A673 (cell line): ENCODE results near the gene LDHAL6A. TPM values are rescaled to one million over a fixed set of nuclear protein-coding genes. Genes with fewer than 3 reads are reported as not detected.

Source experiments
- BruUV-seq: library from RNA; stranded (reverse); fragments of 400-500 nt; replicated peaks from 2 replicates; lab custom pipeline; 2021; lab: Mats Ljungman, UMichigan
- CTCF ChIA-PET: fragments of 300-600 bp; sonication (Branson Sonifier 250); formaldehyde crosslinking; loops from one replicate; lab custom pipeline; 2022; ENCODE audit warnings: antibody characterized with exemption; lab: Charles Lee
- POLR2A ChIA-PET: fragments of 300-600 bp; sonication (Branson Sonifier 250); formaldehyde crosslinking; loops from one replicate; lab custom pipeline; 2022; ENCODE audit warnings: antibody characterized with exemption; ENCODE audit not compliant: low non-redundant PET; lab: Charles Lee
- DNase-seq: peaks from one replicate; pipeline ENCODE4 v3.0.0-alpha.2; 2015; ENCODE audit warnings: low spot score
- H3K27ac ChIP-seq: fragments of 200-600 bp; sonication (generic); 2 replicates; pipeline ENCODE4 v1.5.1; 2016; ENCODE audit warnings: mixed run types, low read depth, mild to moderate bottlenecking, mixed read lengths, antibody characterized with exemption, low read length; ENCODE audit not compliant: poor library complexity, severe bottlenecking
- H3K27me3 ChIP-seq: fragments of 200-600 bp; sonication (generic); replicated peaks from 2 replicates; pipeline ENCODE4 v1.6.1; 2017; ENCODE audit warnings: mixed run types, low read depth, mild to moderate bottlenecking, mixed read lengths, antibody characterized with exemption, low read length; ENCODE audit not compliant: insufficient read depth, poor library complexity
- H3K36me3 ChIP-seq: fragments of 200-600 bp; sonication (generic); 2 replicates; pipeline ENCODE4 v1.6.1; 2016; ENCODE audit warnings: mixed run types, mild to moderate bottlenecking, mixed read lengths, antibody characterized with exemption, low read length; ENCODE audit not compliant: insufficient read depth, poor library complexity, severe bottlenecking
- H3K4me1 ChIP-seq: fragments of 200-600 bp; sonication (generic); 2 replicates; pipeline ENCODE4 v1.6.1; 2017; ENCODE audit warnings: mixed run types, mild to moderate bottlenecking, mixed read lengths, antibody characterized with exemption, low read length; ENCODE audit not compliant: insufficient read depth, poor library complexity, severe bottlenecking
- H3K4me3 ChIP-seq: fragments of 200-600 bp; sonication (generic); 2 replicates; pipeline ENCODE4 v1.5.1; 2016; ENCODE audit warnings: low read depth, mixed run types, mild to moderate bottlenecking, mixed read lengths, low read length; ENCODE audit not compliant: poor library complexity, severe bottlenecking
- H3K9me3 ChIP-seq: fragments of 200-600 bp; sonication (generic); 2 replicates; pipeline ENCODE4 v1.6.1; 2016; ENCODE audit warnings: mixed run types, low read depth, mild to moderate bottlenecking, mixed read lengths, antibody characterized with exemption, low read length; ENCODE audit not compliant: poor library complexity, severe bottlenecking
- CTCF ChIP-seq: fragments of 300-800, 200-600 bp; sonication (generic); conservative IDR thresholded peaks from 2 replicates; pipeline ENCODE4 v1.5.1; 2017; ENCODE audit warnings: low read depth, mild to moderate bottlenecking, antibody characterized with exemption, low read length, moderate library complexity, mixed read lengths
- EZH2 ChIP-seq: fragments of 200-600 bp; sonication (generic); IDR thresholded peaks from 2 replicates; pipeline ENCODE4 v1.6.1; 2017; ENCODE audit warnings: borderline replicate concordance, low read depth, mild to moderate bottlenecking, mixed read lengths, antibody characterized with exemption, low read length; ENCODE audit not compliant: poor library complexity, severe bottlenecking
- intact Hi-C: fragments of 100-400 bp; cut with micrococcal nuclease; formaldehyde crosslinking; loops from one replicate; pipeline ENCODE4 v1.10.0; 2022; ENCODE audit not compliant: unreplicated experiment
- total RNA-seq: library from RNA; stranded (reverse); gene quantifications from 2 replicates; pipeline ENCODE4 v1.2.3, GENCODE V29; 2021

Gene LDHAL6A
- total RNA-seq, 1 experiment from 2014 or later: not detected

GRCh38 chr11:18495271-18495670 lies 39.6 kb downstream of the LDHAL6A start:
- BruUV-seq: no TSS peak
- ChIA-PET POLR2A (no interaction called here), CTCF (no interaction called here)
- TF ChIP-seq CTCF (no peak), EZH2 (no peak)
- intact Hi-C loops: no loop called here
- no peak overlapping the region for H3K4me3 ChIP-seq
- no peak for DNase-seq
- peaks cover 7% of the 10 kb centered on the region for H3K36me3 ChIP-seq
- no peaks in the 10 kb centered on the region for H3K4me1 ChIP-seq
- H3K27me3 ChIP-seq: no peaks in the 10 kb centered on the region
- H3K9me3 ChIP-seq: no peaks in the 10 kb centered on the region
- H3K27ac ChIP-seq: no peak overlapping the region

- POLR2A ChIA-PET: interaction anchor here (0.6 kb wide), 1 partner anchor 26 kb away, joined by 5 read pairs; no protein-coding TSS in a partner anchor
- no peaks in the 10 kb centered on the region for H3K9me3 ChIP-seq
- DNase-seq: no peak
- intact Hi-C loops: no loop called here
- no TSS peak for BruUV-seq
- peaks cover 7% of the 10 kb centered on the region for H3K36me3 ChIP-seq
- H3K27ac ChIP-seq: no peak overlapping the region
- no peak overlapping the region for H3K4me3 ChIP-seq
- CTCF ChIA-PET: no interaction called here
- no peaks in the 10 kb centered on the region for H3K27me3 ChIP-seq
- no peak for TF ChIP-seq EZH2
- no peak for TF ChIP-seq CTCF
- no peaks in the 10 kb centered on the region for H3K4me1 ChIP-seq
Measured at GRCh38 chr11:18495703-18496102, 40.0 kb downstream of the LDHAL6A start.

GRCh38 chr11:18498039-18498438 lies 42.4 kb downstream of the LDHAL6A start:
- no peaks in the 10 kb centered on the region for H3K9me3 ChIP-seq
- no TSS peak for BruUV-seq
- POLR2A ChIA-PET: no interaction called here
- no peak overlapping the region for H3K27ac ChIP-seq
- intact Hi-C loops: no loop called here
- H3K4me1 ChIP-seq: no peaks in the 10 kb centered on the region
- H3K4me3 ChIP-seq: no peak overlapping the region
- peaks cover 23% of the 10 kb centered on the region for H3K36me3 ChIP-seq
- H3K27me3 ChIP-seq: no peaks in the 10 kb centered on the region
- TF ChIP-seq CTCF (no peak), EZH2 (no peak)
- DNase-seq: no peak
- CTCF ChIA-PET: no interaction called here
